Measurements from ENCODE around the gene FRAT2. TPM values are rescaled to one million over a fixed set of nuclear protein-coding genes. Genes with fewer than 3 reads are reported as not detected.

FRAT2 gene
- total RNA-seq, 1 experiment from 2014 or later = 16.6 TPM

DNA sequence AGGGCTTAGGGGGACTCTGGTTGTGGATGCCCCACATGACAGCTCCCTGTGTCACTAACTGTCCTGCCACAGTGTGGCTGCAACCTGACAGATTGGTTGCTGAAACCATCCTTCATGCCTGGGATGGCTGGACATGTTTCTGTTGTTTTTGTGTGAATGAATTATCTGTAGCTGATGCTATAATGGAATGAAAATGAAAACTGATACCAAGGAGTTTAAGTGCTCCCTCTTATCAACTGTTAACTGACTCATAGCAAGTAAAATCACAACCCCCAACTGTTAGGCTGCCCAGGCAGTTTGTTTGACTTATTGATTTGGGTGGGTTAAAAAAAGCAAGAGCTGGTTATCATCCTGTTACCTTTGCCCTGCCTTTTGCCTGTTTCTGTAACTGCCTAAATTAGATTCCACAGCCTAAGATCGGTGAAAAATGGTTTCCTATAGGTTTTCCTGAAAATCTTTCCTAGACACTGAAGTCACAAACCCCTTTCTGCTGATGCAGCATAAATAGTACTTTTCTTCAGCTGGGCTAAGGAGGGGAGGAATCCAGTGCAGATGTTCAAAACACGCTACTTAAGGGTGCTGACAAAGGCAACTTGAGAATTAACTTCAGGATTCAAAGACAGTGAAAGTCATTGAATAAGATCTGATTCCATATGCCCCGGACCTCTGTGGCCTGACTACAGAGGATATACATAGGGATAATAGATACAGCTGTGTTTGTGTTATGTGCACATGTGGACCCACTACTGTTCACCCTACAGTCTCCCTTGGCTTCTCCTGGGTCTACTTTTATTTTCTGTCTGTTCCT is 5.7 kb downstream of the FRAT2 start:
- no peaks in the 10 kb centered on the region for H3K27me3 Mint-ChIP-seq (ENCODE audit: insufficient read depth, unreplicated experiment)
- POLR2A ChIA-PET = no interaction called here
- DNase-seq = no peak
- BruUV-seq (replicated peaks) = no TSS peak
- H3K9me3 ChIP-seq = no peaks in the 10 kb centered on the region
- H3K4me1 Mint-ChIP-seq (ENCODE audit: low read depth, unreplicated experiment) = peaks cover 38% of the 10 kb centered on the region
- no peaks in the 10 kb centered on the region for H3K9me3 Mint-ChIP-seq (ENCODE audit: unreplicated experiment)
- H3K27ac Mint-ChIP-seq (ENCODE audit: unreplicated experiment) = peak overlapping the region; percentile 17
- CTCF ChIA-PET = no interaction called here
- TF ChIP-seq, protein P1, sequence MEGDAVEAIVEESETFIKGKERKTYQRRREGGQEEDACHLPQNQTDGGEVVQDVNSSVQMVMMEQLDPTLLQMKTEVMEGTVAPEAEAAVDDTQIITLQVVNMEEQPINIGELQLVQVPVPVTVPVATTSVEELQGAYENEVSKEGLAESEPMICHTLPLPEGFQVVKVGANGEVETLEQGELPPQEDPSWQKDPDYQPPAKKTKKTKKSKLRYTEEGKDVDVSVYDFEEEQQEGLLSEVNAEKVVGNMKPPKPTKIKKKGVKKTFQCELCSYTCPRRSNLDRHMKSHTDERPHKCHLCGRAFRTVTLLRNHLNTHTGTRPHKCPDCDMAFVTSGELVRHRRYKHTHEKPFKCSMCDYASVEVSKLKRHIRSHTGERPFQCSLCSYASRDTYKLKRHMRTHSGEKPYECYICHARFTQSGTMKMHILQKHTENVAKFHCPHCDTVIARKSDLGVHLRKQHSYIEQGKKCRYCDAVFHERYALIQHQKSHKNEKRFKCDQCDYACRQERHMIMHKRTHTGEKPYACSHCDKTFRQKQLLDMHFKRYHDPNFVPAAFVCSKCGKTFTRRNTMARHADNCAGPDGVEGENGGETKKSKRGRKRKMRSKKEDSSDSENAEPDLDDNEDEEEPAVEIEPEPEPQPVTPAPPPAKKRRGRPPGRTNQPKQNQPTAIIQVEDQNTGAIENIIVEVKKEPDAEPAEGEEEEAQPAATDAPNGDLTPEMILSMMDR (IDR thresholded peaks at IDR 0.05; ENCODE audit: insufficient read depth in 1 of 2, low read depth in 1 of 2, low read length in 1 of 2, severe bottlenecking in 1 of 2, unreplicated experiment in 1 of 2) = no peak
- H3K27me3 ChIP-seq (replicated peaks; ENCODE audit: control insufficient read depth, insufficient read depth, low read length) = no peaks in the 10 kb centered on the region
- peaks cover 6% of the 10 kb centered on the region for H3K36me3 Mint-ChIP-seq (ENCODE audit: insufficient read depth, unreplicated experiment)
- H3K4me1 ChIP-seq = peaks cover 33% of the 10 kb centered on the region
- no peak overlapping the region for H3K4me3 Mint-ChIP-seq (ENCODE audit: unreplicated experiment)
- H3K4me3 ChIP-seq (ENCODE audit: low read depth, low read length) = no peak overlapping the region
- peaks cover 1% of the 10 kb centered on the region; the same call in 1 of the 2 replicates for H3K36me3 ChIP-seq (ENCODE audit: control insufficient read depth, insufficient read depth, low read length)
- intact Hi-C loops (cut with micrococcal nuclease; ENCODE audit: unreplicated experiment) = loop anchor here (2.0 kb wide), 1 partner anchor 36 kb away; the partner anchor contains the start of gene ARHGAP19

DNA sequence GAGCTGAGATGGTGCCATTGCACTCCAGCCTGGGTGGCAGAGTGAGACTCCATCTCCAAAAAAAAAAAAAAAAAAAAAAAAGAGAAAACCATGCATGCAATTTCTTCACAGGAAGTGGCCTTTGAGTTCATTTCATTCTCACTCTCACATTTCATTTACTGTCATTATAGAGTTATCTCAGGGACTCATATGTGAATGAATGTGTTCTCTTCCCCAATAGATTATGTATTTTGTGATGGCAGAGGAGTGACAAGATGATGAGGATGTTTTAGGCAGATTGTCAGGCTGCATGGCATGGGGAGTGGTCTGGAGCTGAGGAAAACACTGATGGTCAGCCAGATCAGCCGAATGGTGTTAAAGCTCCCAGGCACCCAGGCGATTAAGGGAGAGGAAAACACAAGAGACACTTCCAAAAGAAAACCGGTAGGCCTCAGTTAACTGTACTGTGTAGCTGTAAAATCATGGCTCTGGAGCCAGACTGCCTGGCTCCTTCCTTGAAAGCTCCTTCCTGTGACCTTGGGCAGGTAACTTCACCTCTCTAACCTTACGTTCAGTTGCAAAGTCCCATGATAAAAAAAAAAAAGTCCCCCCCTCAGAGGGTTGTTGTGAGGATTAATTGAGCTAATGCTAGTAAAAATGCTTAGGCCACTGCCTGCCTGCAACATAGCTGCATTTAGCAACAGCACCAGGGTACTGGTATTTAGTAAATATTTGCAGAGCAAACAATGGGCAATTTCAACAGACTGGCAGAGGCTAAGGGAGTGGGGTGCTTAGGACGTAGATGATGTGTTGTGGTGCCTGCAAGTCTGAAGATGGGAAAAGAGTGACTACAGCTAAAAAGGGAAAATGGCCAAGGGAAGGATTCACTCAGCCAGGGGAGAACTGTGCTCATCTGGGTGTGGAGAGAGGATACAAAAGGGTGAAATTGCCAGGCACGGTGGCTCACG is 6.9 kb downstream of the FRAT2 start:
- TF ChIP-seq, protein P1 (IDR thresholded peaks at IDR 0.05; ENCODE audit: insufficient read depth in 1 of 2, low read depth in 1 of 2, low read length in 1 of 2, severe bottlenecking in 1 of 2, unreplicated experiment in 1 of 2) = no peak
- POLR2A ChIA-PET = interaction anchor here (0.6 to 0.7 kb wide), 2 partner anchors 8 to 73 kb away, joined by 3 read pairs; partner anchors contain the start of gene FRAT1
- peak; percentile 43 to 54 for DNase-seq
- CTCF ChIA-PET = interaction anchor here (1.0 kb wide), 1 partner anchor 48 kb away, joined by 5 read pairs; no protein-coding TSS in a partner anchor
- Histone ChIP-seq H3K4me1 (peaks cover 26% of the 10 kb centered on the region), H3K36me3 (ENCODE audit: control insufficient read depth, insufficient read depth, low read length) (peaks cover 1% of the 10 kb centered on the region; the same call in 1 of the 2 replicates), H3K27me3 (replicated peaks; ENCODE audit: control insufficient read depth, insufficient read depth, low read length) (no peaks in the 10 kb centered on the region), H3K4me3 (ENCODE audit: low read depth, low read length) (no peak overlapping the region), H3K9me3 (no peaks in the 10 kb centered on the region)
- BruUV-seq (replicated peaks) = no TSS peak
- Mint-ChIP-seq H3K27me3 (ENCODE audit: insufficient read depth, unreplicated experiment) (no peaks in the 10 kb centered on the region), H3K4me1 (ENCODE audit: low read depth, unreplicated experiment) (peaks cover 28% of the 10 kb centered on the region), H3K9me3 (ENCODE audit: unreplicated experiment) (no peaks in the 10 kb centered on the region), H3K36me3 (ENCODE audit: insufficient read depth, unreplicated experiment) (peaks cover 6% of the 10 kb centered on the region), H3K27ac (ENCODE audit: unreplicated experiment) (peak overlapping the region; percentile 17), H3K4me3 (ENCODE audit: unreplicated experiment) (no peak overlapping the region)
- intact Hi-C loops (cut with micrococcal nuclease; ENCODE audit: unreplicated experiment) = loop anchor here (2.0 kb wide), 1 partner anchor 35 kb away; the partner anchor contains the start of gene ARHGAP19

DNA sequence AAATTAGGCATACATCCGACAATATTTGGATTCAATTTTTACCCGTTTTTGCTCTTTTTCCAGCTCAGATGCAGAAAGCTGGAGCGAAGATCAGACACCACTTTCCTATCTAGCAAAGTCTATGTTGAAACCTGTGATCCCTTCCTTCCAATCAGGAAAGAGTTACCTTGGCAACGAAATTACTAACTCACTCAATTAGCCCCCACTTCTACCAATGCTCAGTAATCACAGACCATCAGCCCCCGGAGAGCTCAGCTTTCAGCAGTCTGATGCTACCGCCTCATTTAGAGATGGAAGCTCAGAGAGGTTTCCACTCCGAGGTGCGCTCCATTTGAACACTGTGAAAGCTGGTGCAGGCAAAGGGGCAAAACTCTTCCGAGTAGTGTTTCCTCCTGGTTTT is 8.8 kb downstream of the FRAT2 start:
- ChIA-PET CTCF (no interaction called here), POLR2A (no interaction called here)
- no peak overlapping the region for H3K27ac Mint-ChIP-seq (ENCODE audit: unreplicated experiment)
- peaks cover 6% of the 10 kb centered on the region for H3K36me3 Mint-ChIP-seq (ENCODE audit: insufficient read depth, unreplicated experiment)
- no peak for DNase-seq
- peaks cover 20% of the 10 kb centered on the region for H3K4me1 ChIP-seq
- H3K4me3 Mint-ChIP-seq (ENCODE audit: unreplicated experiment) = no peak overlapping the region
- no peaks in the 10 kb centered on the region; the same call in 1 of the 2 replicates for H3K36me3 ChIP-seq (ENCODE audit: control insufficient read depth, insufficient read depth, low read length)
- no peaks in the 10 kb centered on the region for H3K27me3 ChIP-seq (replicated peaks; ENCODE audit: control insufficient read depth, insufficient read depth, low read length)
- no peaks in the 10 kb centered on the region for H3K9me3 ChIP-seq
- H3K9me3 Mint-ChIP-seq (ENCODE audit: unreplicated experiment) = no peaks in the 10 kb centered on the region
- TF ChIP-seq, protein P1 (IDR thresholded peaks at IDR 0.05; ENCODE audit: insufficient read depth in 1 of 2, low read depth in 1 of 2, low read length in 1 of 2, severe bottlenecking in 1 of 2, unreplicated experiment in 1 of 2) = no peak
- no peaks in the 10 kb centered on the region for H3K27me3 Mint-ChIP-seq (ENCODE audit: insufficient read depth, unreplicated experiment)
- intact Hi-C loops (cut with micrococcal nuclease; ENCODE audit: unreplicated experiment) = no loop called here
- no TSS peak for BruUV-seq (replicated peaks)
- peaks cover 21% of the 10 kb centered on the region for H3K4me1 Mint-ChIP-seq (ENCODE audit: low read depth, unreplicated experiment)
- H3K4me3 ChIP-seq (ENCODE audit: low read depth, low read length) = no peak overlapping the region

Data from Caco-2 (cell line).